ENCODE data around the gene OR2T27.
"Not testable (repeated sequence)": the region's sequence is repeated elsewhere in the genome, so short reads cannot be mapped to it uniquely, and the experiment has no call there.

Gene OR2T27

DNA sequence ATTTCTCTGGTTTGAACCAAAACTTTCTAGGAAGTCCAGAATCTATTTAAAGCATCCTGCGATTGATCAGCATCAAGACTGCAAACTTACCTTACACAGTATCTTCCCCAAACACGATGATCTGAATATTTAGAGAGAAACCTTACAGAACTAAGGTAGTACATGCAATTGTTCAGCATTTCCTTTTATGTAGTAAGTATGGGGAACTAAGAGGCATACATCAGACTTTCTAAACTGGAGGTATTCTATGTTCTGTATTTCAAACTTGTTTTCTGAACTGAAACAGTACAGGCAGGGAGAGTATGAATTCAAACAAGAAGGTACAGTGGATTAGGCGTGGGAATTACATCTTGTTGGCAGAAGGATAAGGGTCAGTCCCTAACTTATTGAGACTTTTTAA lies at the start of gene OR2T27:
Gene OR2T27 (minus strand): TSS at position 175 of the 400 bp plus-strand sequence. CDS start 4,644 bp downstream, outside the sequence.
- not testable (repeated sequence) for DNase-seq

- no peak for DNase-seq
Measured at GRCh38 chr1:248704606-248705005, 49.3 kb upstream of the OR2T27 start.

GRCh38 chr1:248703674-248704073 lies 48.3 kb upstream of the OR2T27 start:
- no peak for DNase-seq

GRCh38 chr1:248702714-248703113 lies 47.4 kb upstream of the OR2T27 start, which contains the start of gene OR14I1:
Gene OR14I1, minus strand, starts transcription at chr1:248702766.
- DNase-seq = no peak

DNA sequence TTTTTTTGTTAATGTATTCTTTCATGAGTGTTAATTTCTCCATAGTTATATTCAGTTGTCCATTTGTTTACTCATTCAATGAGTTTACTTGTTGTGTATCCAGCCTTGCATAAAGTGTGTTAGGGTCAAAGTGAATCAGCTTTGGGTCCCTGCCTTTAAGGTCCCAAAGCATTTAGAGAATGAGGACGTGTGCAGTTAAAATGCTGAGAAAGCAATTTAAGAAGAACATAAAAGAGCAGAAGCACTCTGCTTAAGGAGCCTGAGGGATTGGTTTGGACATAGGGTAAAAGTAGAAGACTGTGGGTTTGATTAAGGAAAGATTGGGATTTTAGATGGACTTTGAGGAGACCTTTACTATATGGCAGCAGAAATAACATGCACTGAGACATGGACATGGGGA lies 43.8 kb upstream of the OR2T27 start:
- no peak for DNase-seq

GRCh38 chr1:248697907-248698306 lies 42.6 kb upstream of the OR2T27 start:
- DNase-seq = no peak

GRCh38 chr1:248696774-248697173 lies 41.4 kb upstream of the OR2T27 start:
- no peak for DNase-seq

DNA sequence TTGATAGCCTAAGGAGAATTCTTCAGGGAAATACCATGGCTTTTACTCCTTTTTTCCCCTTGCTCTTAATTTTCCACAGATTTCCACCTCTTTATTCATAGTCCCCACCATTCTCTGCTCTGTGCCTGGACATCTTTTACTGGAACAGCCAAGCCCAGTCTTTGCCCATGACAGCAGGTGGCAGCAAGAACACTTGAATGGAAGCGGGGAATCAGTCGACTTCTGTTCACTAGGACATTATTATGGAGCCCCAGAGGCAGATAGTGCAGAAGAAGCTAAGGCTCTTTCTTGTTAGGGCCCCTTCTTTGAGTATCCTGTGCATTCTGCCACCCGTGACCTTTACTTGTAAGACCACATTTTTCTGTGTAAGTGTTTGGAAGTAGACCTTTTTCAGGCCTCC lies 40.9 kb upstream of the OR2T27 start:
- DNase-seq = peak in 1 of 2 experiments; percentile 12

- DNase-seq = no peak
Measured at GRCh38 chr1:248695451-248696132, 40.3 kb upstream of the OR2T27 start.

DNA sequence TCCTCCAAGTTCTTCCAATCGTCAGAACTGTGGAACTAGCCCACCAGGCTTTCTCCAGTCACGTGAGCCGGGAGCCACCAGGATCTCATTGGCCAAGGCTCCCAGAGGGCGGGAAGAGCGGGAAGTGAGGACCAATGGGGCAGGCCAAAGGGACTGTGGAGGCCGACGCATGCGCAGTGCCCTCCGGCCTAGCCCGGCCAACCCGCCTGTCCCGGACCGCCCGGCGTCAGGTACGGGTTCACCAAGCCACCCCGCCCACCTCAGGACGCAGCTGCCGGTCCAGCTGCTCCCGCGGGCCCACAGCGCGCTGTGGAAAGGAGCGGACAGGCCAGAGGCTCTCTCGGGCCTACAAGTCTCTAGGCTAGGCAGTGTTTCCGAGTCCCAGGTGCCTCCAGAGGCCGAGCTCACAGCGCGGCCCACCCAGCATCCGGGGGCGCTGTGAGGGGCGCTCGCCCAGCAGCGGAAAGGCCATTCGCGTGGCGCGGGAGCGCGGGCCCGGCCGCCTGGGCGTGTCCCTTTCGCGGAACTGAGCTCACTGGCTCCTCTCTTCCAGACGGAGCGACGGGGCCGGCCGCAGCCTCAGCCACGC lies 36.3 kb upstream of the OR2T27 start:
- DNase-seq = no peak

DNA sequence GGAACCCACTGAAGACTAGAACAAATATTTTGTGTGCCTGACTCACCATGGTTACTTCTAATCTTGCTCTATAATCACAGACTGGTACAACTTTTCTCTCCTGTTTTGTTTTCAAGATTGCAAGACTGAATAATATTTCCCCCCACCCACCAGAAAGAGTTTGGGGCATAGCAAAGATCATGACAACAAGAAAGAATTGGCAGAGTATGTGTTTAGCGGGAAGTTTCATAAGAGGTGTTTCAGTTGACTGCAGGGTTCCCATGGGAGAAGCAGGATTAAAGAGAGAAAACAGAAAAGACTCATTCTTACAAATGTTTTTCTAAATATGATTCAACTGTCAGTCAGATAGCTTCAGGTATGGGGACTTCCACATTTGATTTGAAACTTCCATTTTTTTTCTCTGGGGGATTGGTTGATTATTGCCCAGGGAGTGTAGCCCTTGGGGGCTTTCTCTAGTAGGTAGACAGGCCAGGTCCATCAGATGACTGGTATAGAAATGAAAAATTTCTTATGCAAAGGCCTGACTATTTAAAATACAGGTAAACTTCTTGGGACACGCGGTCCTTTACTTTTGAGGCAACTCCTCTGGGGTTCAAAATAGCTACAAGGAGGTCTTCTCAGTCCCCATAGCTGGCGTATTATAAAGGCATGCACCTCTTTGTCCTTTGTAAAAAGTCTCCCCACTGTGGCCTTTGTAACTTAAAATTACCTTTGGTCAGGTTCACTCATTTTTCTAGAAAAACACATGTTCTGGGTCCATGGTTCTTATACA lies 33.4 kb upstream of the OR2T27 start:
- DNase-seq = no peak

DNA sequence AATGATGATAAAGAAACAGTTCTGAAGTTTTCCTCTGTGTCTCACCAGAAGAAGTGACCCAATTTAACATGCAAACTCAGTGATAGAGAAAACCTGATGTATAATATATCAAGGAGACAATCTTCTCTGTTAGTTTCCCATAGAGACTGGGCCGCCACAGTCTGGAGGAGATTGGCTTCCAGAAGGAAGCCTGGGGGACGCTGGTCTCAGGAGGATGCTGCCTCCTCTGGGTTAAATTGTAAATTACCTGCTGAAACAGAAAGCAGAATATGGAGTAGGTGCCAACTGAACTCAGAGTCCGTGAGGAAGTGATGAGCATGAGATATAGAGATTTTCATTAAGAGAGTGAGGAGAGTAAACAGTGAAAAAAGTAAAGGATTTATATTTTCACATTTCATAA lies 31.5 kb upstream of the OR2T27 start:
- DNase-seq = no peak

DNA sequence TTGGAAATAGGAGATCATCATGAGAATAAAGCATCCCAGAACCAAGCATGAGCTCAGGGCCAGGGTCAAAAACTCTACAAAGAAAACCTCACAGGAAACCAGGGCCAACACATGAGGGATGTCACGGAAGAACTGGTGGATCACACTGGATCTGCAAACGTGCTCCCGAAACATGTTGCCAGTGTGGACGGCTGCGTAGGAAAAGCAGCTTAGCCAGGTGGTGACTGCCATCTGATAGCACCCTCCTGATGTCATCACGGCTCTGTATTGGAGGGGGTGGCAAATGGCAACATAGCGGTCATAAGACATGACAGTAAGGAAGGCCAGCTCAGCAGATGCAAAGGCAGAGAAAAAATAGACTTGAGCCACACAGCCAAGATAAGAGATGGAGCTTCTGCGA lies 26.3 kb upstream of the OR2T27 start:
- no peak for DNase-seq

DNA sequence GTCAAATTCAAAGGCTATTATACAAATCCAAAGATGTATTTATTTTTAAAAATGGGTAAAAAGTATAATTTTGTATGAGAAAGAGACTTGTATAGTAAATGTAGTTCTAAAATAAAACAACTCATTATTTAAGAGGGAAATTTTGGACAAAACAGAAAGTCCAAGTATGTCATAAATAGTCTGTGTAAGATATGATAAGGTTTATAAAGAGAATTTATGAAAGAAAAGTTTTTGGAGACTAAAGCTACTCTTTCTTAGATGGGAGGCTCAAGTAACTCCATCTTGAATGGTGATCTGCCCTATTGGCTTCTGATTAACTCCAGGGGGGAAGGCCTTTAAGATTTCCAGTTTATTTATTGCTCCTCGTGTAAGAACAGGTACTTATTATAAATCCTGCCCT lies 14.7 kb upstream of the OR2T27 start:
- no peak for DNase-seq

GRCh38 chr1:248663453-248664328 lies 8.4 kb upstream of the OR2T27 start:
- DNase-seq = not testable (repeated sequence)

GRCh38 chr1:248656797-248657196 lies 1.5 kb upstream of the OR2T27 start:
- not testable (repeated sequence) for DNase-seq

- not testable (repeated sequence) for DNase-seq
Measured at GRCh38 chr1:248648770-248649536, 6.4 kb downstream of the OR2T27 start.

DNA sequence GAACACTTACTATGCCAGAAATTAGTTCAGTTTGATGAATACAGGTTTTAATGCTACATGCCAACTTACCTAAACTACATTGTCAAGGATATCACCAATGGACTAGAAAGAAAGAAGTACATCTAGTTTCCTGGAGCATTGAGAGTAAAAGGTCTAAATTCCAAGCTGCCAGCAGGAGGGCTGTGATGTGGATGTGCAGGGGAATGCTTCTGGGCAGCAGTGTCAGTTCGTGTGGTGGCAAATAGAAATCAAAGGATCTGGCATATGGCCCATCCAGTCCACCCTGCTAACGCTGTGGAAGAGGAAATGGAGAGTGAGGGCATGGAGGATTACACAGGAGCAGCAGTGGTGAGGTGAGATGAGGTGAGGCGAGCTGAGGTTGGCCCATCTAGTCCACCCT lies 10.2 kb downstream of the OR2T27 start, which contains the start of gene OR2T35:
Gene OR2T35 (minus strand): TSS at position 101 of the 400 bp plus-strand sequence. CDS start 6,020 bp downstream, outside the sequence.
- not testable (repeated sequence) for DNase-seq

DNA sequence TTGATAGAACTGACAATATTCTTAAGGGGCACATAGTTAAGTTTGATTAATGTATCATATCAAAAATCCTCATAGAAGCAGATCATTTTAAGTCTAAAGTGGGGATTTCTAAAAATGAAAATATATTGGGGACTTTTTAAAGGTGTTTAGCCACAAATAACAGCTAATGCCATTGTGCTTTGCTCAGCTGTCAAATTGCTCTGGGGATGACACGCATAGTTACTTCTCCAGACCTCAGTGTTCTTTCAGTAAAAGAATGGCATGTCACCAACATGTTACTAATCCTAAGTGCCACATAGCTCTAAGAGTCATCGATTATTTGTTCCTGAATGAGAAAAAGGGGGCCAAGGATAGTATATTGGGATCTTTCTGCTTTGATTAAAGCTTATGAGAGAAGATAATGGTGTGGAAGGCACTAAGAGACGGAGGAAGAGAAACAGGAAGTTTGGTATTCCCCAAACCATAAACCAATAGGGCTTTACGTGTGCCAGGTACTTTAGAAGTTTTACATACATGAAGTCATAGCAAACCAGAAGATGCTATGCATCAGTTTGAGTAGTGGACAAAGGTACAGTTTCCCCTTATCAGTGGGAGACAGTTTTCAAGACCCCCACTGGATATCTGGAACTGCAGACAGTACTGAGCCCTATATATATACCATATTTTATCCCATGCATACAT lies 12.2 kb downstream of the OR2T27 start:
- DNase-seq = not testable (repeated sequence)

GRCh38 chr1:248641583-248641982 lies 13.7 kb downstream of the OR2T27 start:
- not testable (repeated sequence) for DNase-seq

DNA sequence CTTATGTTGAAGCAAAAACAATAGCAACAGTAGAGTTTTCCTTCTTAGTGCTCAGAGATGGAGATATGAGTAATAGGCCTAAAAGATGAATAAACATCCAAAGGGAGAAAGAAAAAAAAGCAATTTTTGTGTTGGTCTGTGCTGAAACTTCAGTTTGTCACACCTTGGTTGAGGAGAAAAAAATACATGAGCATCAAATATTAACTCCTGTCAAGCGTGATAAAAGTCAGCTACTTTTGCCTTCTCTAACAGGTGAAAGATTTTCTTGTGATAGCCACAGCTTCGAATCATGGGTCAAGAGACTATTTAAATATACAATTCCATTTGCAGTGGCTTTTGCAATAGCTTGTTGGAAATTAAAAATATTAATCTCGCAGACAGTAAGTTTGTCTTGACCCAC lies 14.4 kb downstream of the OR2T27 start:
- DNase-seq = not testable (repeated sequence)

Data from NCI-H1930 (cell line).